ENCODE results near the gene THEM4.

The THEM4 gene

GRCh38 chr1:151839457-151840403 lies 69.6 kb downstream of the THEM4 start, which contains the start of gene C2CD4D:
Gene C2CD4D (minus strand): TSS chr1:151839820. CDS start chr1:151838989, 831 bp downstream.
- FAIRE-seq, result no peak
- TF ChIP-seq CTCF (IDR thresholded peaks at IDR 0.05; ENCODE audit: insufficient read depth, missing control alignments), result no peak
- no peak for DNase-seq (ENCODE audit: insufficient read length, low spot score)

GRCh38 chr1:151839082-151839412 lies 70.3 kb downstream of the THEM4 start:
- no peak for FAIRE-seq
- TF ChIP-seq CTCF (IDR thresholded peaks at IDR 0.05; ENCODE audit: insufficient read depth, missing control alignments), result no peak
- no peak for DNase-seq (ENCODE audit: insufficient read length, low spot score)

- no peak for FAIRE-seq
- no peak for DNase-seq (ENCODE audit: insufficient read length, low spot score)
- no peak for TF ChIP-seq CTCF (IDR thresholded peaks at IDR 0.05; ENCODE audit: insufficient read depth, missing control alignments)
Observed at GRCh38 chr1:151838222-151839081, 70.9 kb downstream of the THEM4 start.

- TF ChIP-seq CTCF (IDR thresholded peaks at IDR 0.05; ENCODE audit: insufficient read depth, missing control alignments), result no peak
- FAIRE-seq (no peak), DNase-seq (ENCODE audit: insufficient read length, low spot score) (no peak)
Observed at GRCh38 chr1:151837884-151838221, 71.5 kb downstream of the THEM4 start.

GRCh38 chr1:151837197-151837596 lies 72.1 kb downstream of the THEM4 start:
- FAIRE-seq, result no peak
- TF ChIP-seq CTCF (IDR thresholded peaks at IDR 0.05; ENCODE audit: insufficient read depth, missing control alignments), result no peak
- no peak for DNase-seq (ENCODE audit: insufficient read length, low spot score)

- no peak for TF ChIP-seq CTCF (IDR thresholded peaks at IDR 0.05; ENCODE audit: insufficient read depth, missing control alignments)
- DNase-seq (ENCODE audit: insufficient read length, low spot score), result no peak
- FAIRE-seq, result no peak
Observed at GRCh38 chr1:151835596-151835995, 73.7 kb downstream of the THEM4 start.

Data from D721Med (cell line).